ENCODE results near the gene CATSPERZ.
"Not testable (repeated sequence)": the region's sequence is repeated elsewhere in the genome, so short reads cannot be mapped to it uniquely, and the experiment has no call there.

CATSPERZ gene

GRCh38 chr11:64318766-64319761 lies 18.9 kb downstream of the CATSPERZ start:
- peak overlapping the region; percentile 92 for H3K9ac ChIP-seq (ENCODE audit: low read depth, low read length)
- H3K4me1 ChIP-seq (ENCODE audit: insufficient read depth, low read length), result peaks cover 8% of the 10 kb centered on the region; the same call in 1 of the 2 replicates
- peaks cover 41% of the 10 kb centered on the region for H3K36me3 ChIP-seq (ENCODE audit: insufficient read depth, low read length)
- peak overlapping the region; percentile 79 for H3K4me3 ChIP-seq (ENCODE audit: low read length)
- no peaks in the 10 kb centered on the region for H3K9me3 ChIP-seq (ENCODE audit: insufficient read depth, low read depth, low read length)
- WGBS, result 31% methylated on average over 15 of the region's 19 CpGs
- H3K27me3 ChIP-seq (ENCODE audit: insufficient read depth, low read length), result no peaks in the 10 kb centered on the region
- peak overlapping the region; percentile 5; the same call in 1 of the 2 replicates for H3K27ac ChIP-seq (ENCODE audit: low read depth, low read length)

- Histone ChIP-seq H3K4me3 (ENCODE audit: low read length) (no peak overlapping the region), H3K9ac (ENCODE audit: low read depth, low read length) (no peak overlapping the region), H3K36me3 (ENCODE audit: insufficient read depth, low read length) (peaks cover 28% of the 10 kb centered on the region), H3K9me3 (ENCODE audit: insufficient read depth, low read depth, low read length) (no peaks in the 10 kb centered on the region), H3K4me1 (ENCODE audit: insufficient read depth, low read length) (peaks cover 12% of the 10 kb centered on the region; the same call in 1 of the 2 replicates), H3K27me3 (ENCODE audit: insufficient read depth, low read length) (no peaks in the 10 kb centered on the region), H3K27ac (ENCODE audit: low read depth, low read length) (no peak overlapping the region)
- WGBS, result 94% methylated on average over 7 of the region's 7 CpGs
These were observed 20.4 kb downstream of the CATSPERZ start for GRCh38 chr11:64320556-64320955.

GRCh38 chr11:64321026-64321425 lies 20.9 kb downstream of the CATSPERZ start:
- H3K27me3 ChIP-seq (ENCODE audit: insufficient read depth, low read length), result no peaks in the 10 kb centered on the region
- WGBS, result 93% methylated on average over 5 of the region's 5 CpGs
- no peaks in the 10 kb centered on the region for H3K9me3 ChIP-seq (ENCODE audit: insufficient read depth, low read depth, low read length)
- no peak overlapping the region for H3K9ac ChIP-seq (ENCODE audit: low read depth, low read length)
- H3K27ac ChIP-seq (ENCODE audit: low read depth, low read length), result no peak overlapping the region
- no peak overlapping the region for H3K4me3 ChIP-seq (ENCODE audit: low read length)
- peaks cover 12% of the 10 kb centered on the region; the same call in 1 of the 2 replicates for H3K4me1 ChIP-seq (ENCODE audit: insufficient read depth, low read length)
- peaks cover 26% of the 10 kb centered on the region for H3K36me3 ChIP-seq (ENCODE audit: insufficient read depth, low read length)

- 95% methylated on average over 5 of the region's 5 CpGs for WGBS
- Histone ChIP-seq H3K27me3 (ENCODE audit: insufficient read depth, low read length) (no peaks in the 10 kb centered on the region), H3K9me3 (ENCODE audit: insufficient read depth, low read depth, low read length) (no peaks in the 10 kb centered on the region), H3K27ac (ENCODE audit: low read depth, low read length) (no peak overlapping the region), H3K9ac (ENCODE audit: low read depth, low read length) (no peak overlapping the region), H3K4me3 (ENCODE audit: low read length) (no peak overlapping the region), H3K36me3 (ENCODE audit: insufficient read depth, low read length) (peaks cover 21% of the 10 kb centered on the region), H3K4me1 (ENCODE audit: insufficient read depth, low read length) (peaks cover 12% of the 10 kb centered on the region; the same call in 1 of the 2 replicates)
These were observed 21.4 kb downstream of the CATSPERZ start for GRCh38 chr11:64321533-64321932.

- H3K4me1 ChIP-seq (ENCODE audit: insufficient read depth, low read length), result peaks cover 12% of the 10 kb centered on the region; the same call in 1 of the 2 replicates
- H3K27me3 ChIP-seq (ENCODE audit: insufficient read depth, low read length), result no peaks in the 10 kb centered on the region
- H3K9ac ChIP-seq (ENCODE audit: low read depth, low read length), result no peak overlapping the region
- no peaks in the 10 kb centered on the region for H3K9me3 ChIP-seq (ENCODE audit: insufficient read depth, low read depth, low read length)
- no peak overlapping the region for H3K27ac ChIP-seq (ENCODE audit: low read depth, low read length)
- peaks cover 20% of the 10 kb centered on the region for H3K36me3 ChIP-seq (ENCODE audit: insufficient read depth, low read length)
- H3K4me3 ChIP-seq (ENCODE audit: low read length), result no peak overlapping the region
- 78% methylated on average over 7 of the region's 7 CpGs for WGBS
These were observed 22.7 kb downstream of the CATSPERZ start for GRCh38 chr11:64322925-64323260.

GRCh38 chr11:64323373-64323772 lies 23.2 kb downstream of the CATSPERZ start:
- Histone ChIP-seq H3K4me1 (ENCODE audit: insufficient read depth, low read length) (peaks cover 12% of the 10 kb centered on the region; the same call in 1 of the 2 replicates), H3K9ac (ENCODE audit: low read depth, low read length) (no peak overlapping the region), H3K9me3 (ENCODE audit: insufficient read depth, low read depth, low read length) (no peaks in the 10 kb centered on the region), H3K36me3 (ENCODE audit: insufficient read depth, low read length) (peaks cover 20% of the 10 kb centered on the region), H3K4me3 (ENCODE audit: low read length) (no peak overlapping the region), H3K27me3 (ENCODE audit: insufficient read depth, low read length) (no peaks in the 10 kb centered on the region), H3K27ac (ENCODE audit: low read depth, low read length) (no peak overlapping the region)
- WGBS, result 86% methylated on average over 5 of the region's 5 CpGs

- Histone ChIP-seq H3K4me1 (ENCODE audit: insufficient read depth, low read length) (peaks cover 11% of the 10 kb centered on the region; the same call in 1 of the 2 replicates), H3K36me3 (ENCODE audit: insufficient read depth, low read length) (peaks cover 20% of the 10 kb centered on the region)
- H3K9me3 ChIP-seq (ENCODE audit: insufficient read depth, low read depth, low read length); H3K4me3 ChIP-seq (ENCODE audit: low read length); H3K27ac ChIP-seq (ENCODE audit: low read depth, low read length); H3K9ac ChIP-seq (ENCODE audit: low read depth, low read length); H3K27me3 ChIP-seq (ENCODE audit: insufficient read depth, low read length): not testable (repeated sequence)
- 91% methylated on average over 4 of the region's 4 CpGs for WGBS
These were observed 23.8 kb downstream of the CATSPERZ start for GRCh38 chr11:64323984-64324383.

GRCh38 chr11:64324692-64325469 lies 24.7 kb downstream of the CATSPERZ start:
- Histone ChIP-seq H3K9me3 (ENCODE audit: insufficient read depth, low read depth, low read length) (no peaks in the 10 kb centered on the region), H3K4me1 (ENCODE audit: insufficient read depth, low read length) (peaks cover 4% of the 10 kb centered on the region; the same call in 1 of the 2 replicates), H3K36me3 (ENCODE audit: insufficient read depth, low read length) (peaks cover 20% of the 10 kb centered on the region), H3K27me3 (ENCODE audit: insufficient read depth, low read length) (no peaks in the 10 kb centered on the region), H3K4me3 (ENCODE audit: low read length) (no peak overlapping the region), H3K27ac (ENCODE audit: low read depth, low read length) (peak overlapping the region; percentile 70; the same call in 1 of the 2 replicates), H3K9ac (ENCODE audit: low read depth, low read length) (no peak overlapping the region)
- 81% methylated on average over 9 of the region's 11 CpGs for WGBS

- Histone ChIP-seq H3K9me3 (ENCODE audit: insufficient read depth, low read depth, low read length) (no peaks in the 10 kb centered on the region), H3K27me3 (ENCODE audit: insufficient read depth, low read length) (no peaks in the 10 kb centered on the region), H3K4me3 (ENCODE audit: low read length) (no peak overlapping the region), H3K9ac (ENCODE audit: low read depth, low read length) (no peak overlapping the region), H3K27ac (ENCODE audit: low read depth, low read length) (no peak overlapping the region), H3K4me1 (ENCODE audit: insufficient read depth, low read length) (peaks cover 8% of the 10 kb centered on the region), H3K36me3 (ENCODE audit: insufficient read depth, low read length) (no peaks in the 10 kb centered on the region)
- 90% methylated on average over 2 of the region's 2 CpGs for whole genome bisulfite sequencing
These were observed 27.2 kb downstream of the CATSPERZ start for GRCh38 chr11:64327375-64327774.

GRCh38 chr11:64327993-64328392 lies 27.8 kb downstream of the CATSPERZ start:
- Histone ChIP-seq H3K9ac (ENCODE audit: low read depth, low read length) (no peak overlapping the region), H3K36me3 (ENCODE audit: insufficient read depth, low read length) (no peaks in the 10 kb centered on the region), H3K4me3 (ENCODE audit: low read length) (no peak overlapping the region), H3K9me3 (ENCODE audit: insufficient read depth, low read depth, low read length) (no peaks in the 10 kb centered on the region), H3K27ac (ENCODE audit: low read depth, low read length) (no peak overlapping the region), H3K4me1 (ENCODE audit: insufficient read depth, low read length) (peaks cover 8% of the 10 kb centered on the region), H3K27me3 (ENCODE audit: insufficient read depth, low read length) (no peaks in the 10 kb centered on the region)
- WGBS, result 97% methylated on average over 3 of the region's 3 CpGs

GRCh38 chr11:64330888-64331287 lies 30.7 kb downstream of the CATSPERZ start:
- Histone ChIP-seq H3K27me3 (ENCODE audit: insufficient read depth, low read length) (no peaks in the 10 kb centered on the region), H3K27ac (ENCODE audit: low read depth, low read length) (no peak overlapping the region), H3K4me3 (ENCODE audit: low read length) (no peak overlapping the region), H3K9ac (ENCODE audit: low read depth, low read length) (no peak overlapping the region), H3K9me3 (ENCODE audit: insufficient read depth, low read depth, low read length) (no peaks in the 10 kb centered on the region), H3K4me1 (ENCODE audit: insufficient read depth, low read length) (peaks cover 4% of the 10 kb centered on the region; the same call in 1 of the 2 replicates), H3K36me3 (ENCODE audit: insufficient read depth, low read length) (no peaks in the 10 kb centered on the region)
- 74% methylated on average over 11 of the region's 11 CpGs for WGBS

All from HUES64 (cell line).